Stimulated activated naive B cell treated with anti-CD40 and anti-IgM and Interleukin-4, amounts not matched to agents 10 μg/mL and 1 μg/mL and 100 μg/mL, for 72 hours (primary cell): ENCODE data around the gene EPAS1.

Source experiments
- ATAC-seq, 2 donors: fragments of 150-1000 bp; cut with Tn5 transposase; replicated peaks; 2 replicates each; pipeline ENCODE4 v1.10.0; 2021; ENCODE audit warnings: moderate library complexity in 1 of 2
- DNase-seq: peaks from one replicate; pipeline ENCODE4 v3.0.0; 2021
- H3K27ac Mint-ChIP-seq: one replicate; pipeline ENCODE4 v1.8.0; 2022; ENCODE audit warnings: mild to moderate bottlenecking, mixed read lengths
- H3K27me3 Mint-ChIP-seq, 2 donors: one replicate each; pipeline ENCODE4 v1.8.0; 2022; ENCODE audit warnings: mixed read lengths in 2 of 2
- H3K36me3 Mint-ChIP-seq, 2 donors: one replicate each; pipeline ENCODE4 v1.8.0; 2022; ENCODE audit warnings: mixed read lengths in 2 of 2, mild to moderate bottlenecking in 1 of 2
- H3K4me1 Mint-ChIP-seq, 2 donors: one replicate each; pipeline ENCODE4 v1.8.0; 2022; ENCODE audit warnings: mixed read lengths in 2 of 2, mild to moderate bottlenecking in 1 of 2
- H3K4me3 Mint-ChIP-seq, 2 donors: one replicate each; pipeline ENCODE4 v1.8.0; 2022; ENCODE audit warnings: mild to moderate bottlenecking in 2 of 2, mixed read lengths in 2 of 2, moderate library complexity in 1 of 2
- H3K9me3 Mint-ChIP-seq, 2 donors: one replicate each; pipeline ENCODE4 v1.8.0; 2022; ENCODE audit warnings: mixed read lengths in 2 of 2, mild to moderate bottlenecking in 1 of 2

The EPAS1 gene

GRCh38 chr2:46314065-46314835, 17.0 kb downstream of the EPAS1 start:
- Mint-ChIP-seq H3K4me3 (no peak overlapping the region), H3K4me1 (no peaks in the 10 kb centered on the region), H3K27me3 (peaks cover 4 to 23% of the 10 kb centered on the region in 2 donors), H3K27ac (no peak overlapping the region), H3K9me3 (no peaks in the 10 kb centered on the region), H3K36me3 (no peaks in the 10 kb centered on the region)
- ATAC-seq (no peak), DNase-seq (no peak)

- H3K27ac Mint-ChIP-seq: no peak overlapping the region
Observed at GRCh38 chr2:46315103-46315890, 18.1 kb downstream of the EPAS1 start.

GRCh38 chr2:46317094-46317486, 19.9 kb downstream of the EPAS1 start:
- no peaks in the 10 kb centered on the region for H3K4me1 Mint-ChIP-seq
- no peak overlapping the region for H3K4me3 Mint-ChIP-seq
- H3K27me3 Mint-ChIP-seq: peaks cover 4 to 18% of the 10 kb centered on the region in 2 donors
- no peaks in the 10 kb centered on the region for H3K9me3 Mint-ChIP-seq
- DNase-seq: no peak
- no peak overlapping the region for H3K27ac Mint-ChIP-seq
- no peaks in the 10 kb centered on the region for H3K36me3 Mint-ChIP-seq
- ATAC-seq: no peak

More at GRCh38 chr2:46315103-46315890, 18.1 kb downstream of the EPAS1 start:
- Mint-ChIP-seq H3K36me3 (no peaks in the 10 kb centered on the region), H3K9me3 (no peaks in the 10 kb centered on the region), H3K4me3 (no peak overlapping the region), H3K27me3 (peaks cover 4 to 23% of the 10 kb centered on the region in 2 donors), H3K4me1 (no peaks in the 10 kb centered on the region)
- ATAC-seq (no peak), DNase-seq (no peak)

- no peak for ATAC-seq
- no peak overlapping the region for H3K4me3 Mint-ChIP-seq
- no peak overlapping the region for H3K27ac Mint-ChIP-seq
- H3K4me1 Mint-ChIP-seq: no peaks in the 10 kb centered on the region
- no peaks in the 10 kb centered on the region for H3K9me3 Mint-ChIP-seq
- H3K36me3 Mint-ChIP-seq: no peaks in the 10 kb centered on the region
- DNase-seq: no peak
- peaks cover 4 to 18% of the 10 kb centered on the region in 2 donors for H3K27me3 Mint-ChIP-seq
Observed at GRCh38 chr2:46318579-46319460, 21.6 kb downstream of the EPAS1 start.

- DNase-seq (no peak), ATAC-seq (no peak)
- no peak overlapping the region for H3K27ac Mint-ChIP-seq
- H3K9me3 Mint-ChIP-seq: no peaks in the 10 kb centered on the region
- no peak overlapping the region for H3K4me3 Mint-ChIP-seq
- no peaks in the 10 kb centered on the region for H3K36me3 Mint-ChIP-seq
- peaks cover 4 to 14% of the 10 kb centered on the region in 2 donors for H3K27me3 Mint-ChIP-seq
- no peaks in the 10 kb centered on the region for H3K4me1 Mint-ChIP-seq
Observed at GRCh38 chr2:46319711-46320110, 22.5 kb downstream of the EPAS1 start.

- H3K4me3 Mint-ChIP-seq: no peak overlapping the region
- no peaks in the 10 kb centered on the region for H3K36me3 Mint-ChIP-seq
- no peaks in the 10 kb centered on the region for H3K4me1 Mint-ChIP-seq
- H3K27ac Mint-ChIP-seq: no peak overlapping the region
- DNase-seq (no peak), ATAC-seq (no peak)
- peaks cover 2 to 9% of the 10 kb centered on the region in 2 donors for H3K27me3 Mint-ChIP-seq
- no peaks in the 10 kb centered on the region for H3K9me3 Mint-ChIP-seq
Observed at GRCh38 chr2:46320141-46320567, 22.9 kb downstream of the EPAS1 start.

- ATAC-seq: no peak
- no peak overlapping the region for H3K4me3 Mint-ChIP-seq
Observed at GRCh38 chr2:46323730-46324129, 26.5 kb downstream of the EPAS1 start.

GRCh38 chr2:46325182-46325928, 28.1 kb downstream of the EPAS1 start:
- H3K27ac Mint-ChIP-seq: no peak overlapping the region
- H3K36me3 Mint-ChIP-seq: no peaks in the 10 kb centered on the region
- no peak overlapping the region for H3K4me3 Mint-ChIP-seq
- H3K4me1 Mint-ChIP-seq: no peaks in the 10 kb centered on the region
- no peak for ATAC-seq
- H3K27me3 Mint-ChIP-seq: no peaks in the 10 kb centered on the region
- no peak for DNase-seq
- no peaks in the 10 kb centered on the region for H3K9me3 Mint-ChIP-seq

More at GRCh38 chr2:46323730-46324129, 26.5 kb downstream of the EPAS1 start:
- no peak for DNase-seq
- H3K4me1 Mint-ChIP-seq: no peaks in the 10 kb centered on the region
- H3K27me3 Mint-ChIP-seq: no peaks in the 10 kb centered on the region
- no peaks in the 10 kb centered on the region for H3K9me3 Mint-ChIP-seq
- H3K36me3 Mint-ChIP-seq: no peaks in the 10 kb centered on the region
- H3K27ac Mint-ChIP-seq: no peak overlapping the region

GRCh38 chr2:46326231-46326980, 29.2 kb downstream of the EPAS1 start:
- no peak for DNase-seq
- ATAC-seq: no peak
- Mint-ChIP-seq H3K4me1 (no peaks in the 10 kb centered on the region), H3K4me3 (no peak overlapping the region), H3K27me3 (no peaks in the 10 kb centered on the region), H3K27ac (no peak overlapping the region), H3K36me3 (no peaks in the 10 kb centered on the region), H3K9me3 (no peaks in the 10 kb centered on the region)

GRCh38 chr2:46327627-46328026, 30.4 kb downstream of the EPAS1 start:
- no peak for DNase-seq

GRCh38 chr2:46328291-46328690, 31.1 kb downstream of the EPAS1 start:
- no peak overlapping the region for H3K4me3 Mint-ChIP-seq
- ATAC-seq (no peak), DNase-seq (no peak)
- H3K4me1 Mint-ChIP-seq: no peaks in the 10 kb centered on the region
- H3K36me3 Mint-ChIP-seq: no peaks in the 10 kb centered on the region
- H3K27ac Mint-ChIP-seq: no peak overlapping the region
- H3K27me3 Mint-ChIP-seq: peaks cover 2 to 3% of the 10 kb centered on the region in 2 donors
- no peaks in the 10 kb centered on the region for H3K9me3 Mint-ChIP-seq

More at GRCh38 chr2:46327627-46328026, 30.4 kb downstream of the EPAS1 start:
- no peak for ATAC-seq
- H3K4me3 Mint-ChIP-seq: no peak overlapping the region
- no peaks in the 10 kb centered on the region for H3K4me1 Mint-ChIP-seq
- H3K9me3 Mint-ChIP-seq: no peaks in the 10 kb centered on the region
- H3K27ac Mint-ChIP-seq: no peak overlapping the region
- H3K27me3 Mint-ChIP-seq: no peaks in the 10 kb centered on the region
- no peaks in the 10 kb centered on the region for H3K36me3 Mint-ChIP-seq

GRCh38 chr2:46328829-46329228, 31.6 kb downstream of the EPAS1 start:
- Mint-ChIP-seq H3K27ac (no peak overlapping the region), H3K4me3 (no peak overlapping the region), H3K4me1 (no peaks in the 10 kb centered on the region), H3K9me3 (no peaks in the 10 kb centered on the region), H3K27me3 (peaks cover 6 to 7% of the 10 kb centered on the region in 2 donors), H3K36me3 (no peaks in the 10 kb centered on the region)
- DNase-seq (no peak), ATAC-seq (no peak)

GRCh38 chr2:46329340-46329739, 32.1 kb downstream of the EPAS1 start:
- Mint-ChIP-seq H3K4me1 (no peaks in the 10 kb centered on the region), H3K27me3 (peaks cover 8 to 10% of the 10 kb centered on the region in 2 donors), H3K27ac (no peak overlapping the region)

More at GRCh38 chr2:46329340-46329739, 32.1 kb downstream of the EPAS1 start:
- no peaks in the 10 kb centered on the region for H3K36me3 Mint-ChIP-seq
- H3K4me3 Mint-ChIP-seq: no peak overlapping the region
- ATAC-seq (no peak), DNase-seq (no peak)
- H3K9me3 Mint-ChIP-seq: no peaks in the 10 kb centered on the region
